GM13977 (cell line): Measurements from ENCODE around the gene ENDOU.

Experiments used
- DNase-seq: peaks from one replicate; pipeline ENCODE4 v3.0.0; 2012; ENCODE audit warnings: low spot score
- CTCF ChIP-seq: IDR thresholded peaks from 2 replicates; pipeline ENCODE4 v1.5.1; 2012; ENCODE audit warnings: mild to moderate bottlenecking, control low read depth; ENCODE audit not compliant: insufficient read depth; ENCODE audit errors: extremely low read depth, missing control alignments
- in situ Hi-C: fragments of 300-500 bp; cut with MboI; formaldehyde crosslinking; loops from one replicate; pipeline ENCODE4 v1.12.0; 2022; ENCODE audit warnings: low sequenced_read_pairs, low pct_unique_long_range_greater_than_20kb, mixed read lengths, inconsistent platforms; ENCODE audit not compliant: unreplicated experiment

The ENDOU gene, protein sequence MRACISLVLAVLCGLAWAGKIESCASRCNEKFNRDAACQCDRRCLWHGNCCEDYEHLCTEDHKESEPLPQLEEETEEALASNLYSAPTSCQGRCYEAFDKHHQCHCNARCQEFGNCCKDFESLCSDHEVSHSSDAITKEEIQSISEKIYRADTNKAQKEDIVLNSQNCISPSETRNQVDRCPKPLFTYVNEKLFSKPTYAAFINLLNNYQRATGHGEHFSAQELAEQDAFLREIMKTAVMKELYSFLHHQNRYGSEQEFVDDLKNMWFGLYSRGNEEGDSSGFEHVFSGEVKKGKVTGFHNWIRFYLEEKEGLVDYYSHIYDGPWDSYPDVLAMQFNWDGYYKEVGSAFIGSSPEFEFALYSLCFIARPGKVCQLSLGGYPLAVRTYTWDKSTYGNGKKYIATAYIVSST

GRCh38 chr12:47725091-47725772 lies at the start of gene ENDOU:
ENDOU (minus strand) TSS chr12:47725490; CDS start chr12:47725413, 77 bp downstream.
- no peak for TF ChIP-seq CTCF
- in situ Hi-C loops: loop anchor here (25.0 kb wide), 1 partner anchor 437 kb away; the partner anchor contains the start of gene ASB8
- no peak for DNase-seq

DNA sequence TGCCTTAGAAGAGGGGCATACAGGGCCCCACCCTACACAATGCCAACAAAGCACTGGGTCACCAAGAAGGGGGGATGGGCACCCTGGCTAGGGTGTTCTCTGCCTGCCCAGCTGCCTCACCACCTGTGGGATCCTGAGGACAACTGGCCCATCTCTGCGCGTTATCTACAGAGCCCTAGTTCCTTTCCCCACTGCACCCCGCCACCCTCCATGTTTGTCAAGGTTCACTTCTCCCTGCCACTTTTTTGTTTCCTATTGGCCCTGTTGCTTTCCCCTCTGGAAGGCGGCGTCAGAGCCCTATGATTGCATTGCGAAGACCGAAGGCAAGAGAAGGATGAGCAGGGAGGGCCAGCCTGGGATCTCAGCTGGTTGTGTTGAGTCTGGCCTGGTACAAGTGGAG lies 49.4 kb upstream of the ENDOU start:
- in situ Hi-C loops: loop anchor here (10.0 kb wide), 1 partner anchor 60 kb away; no protein-coding TSS in a partner anchor
- no peak for DNase-seq
- no peak for TF ChIP-seq CTCF

- in situ Hi-C loops: loop anchor here (10.0 kb wide), 1 partner anchor 59 kb away; no protein-coding TSS in a partner anchor
- TF ChIP-seq CTCF: no peak
- DNase-seq: no peak
These were observed 48.7 kb upstream of the ENDOU start for GRCh38 chr12:47773858-47774580.

- peak; percentile 49 for TF ChIP-seq CTCF
- DNase-seq: peak; percentile 95
- in situ Hi-C loops: loop anchor here (10.0 kb wide), 1 partner anchor 58 kb away; no protein-coding TSS in a partner anchor
These were observed 48.0 kb upstream of the ENDOU start, which contains the start of gene SLC48A1 for GRCh38 chr12:47773062-47773857. SLC48A1 (plus strand) TSS chr12:47773238; CDS start chr12:47773305, 67 bp downstream.

- no peak for DNase-seq
- in situ Hi-C loops: loop anchor here (10.0 kb wide), 1 partner anchor 58 kb away; no protein-coding TSS in a partner anchor
- no peak for TF ChIP-seq CTCF
These were observed 47.4 kb upstream of the ENDOU start for GRCh38 chr12:47772738-47773061.
